Measurements from ENCODE around the gene MGA. TPM values are rescaled to one million over a fixed set of nuclear protein-coding genes. Genes with fewer than 3 reads are reported as not detected.

MGA gene
- total and polyA plus RNA-seq, 2 of the 8 experiments (the other 6 are each of a cell fraction or from before 2014, with no cell fraction given): 7.6 to 53.2 TPM

DNA sequence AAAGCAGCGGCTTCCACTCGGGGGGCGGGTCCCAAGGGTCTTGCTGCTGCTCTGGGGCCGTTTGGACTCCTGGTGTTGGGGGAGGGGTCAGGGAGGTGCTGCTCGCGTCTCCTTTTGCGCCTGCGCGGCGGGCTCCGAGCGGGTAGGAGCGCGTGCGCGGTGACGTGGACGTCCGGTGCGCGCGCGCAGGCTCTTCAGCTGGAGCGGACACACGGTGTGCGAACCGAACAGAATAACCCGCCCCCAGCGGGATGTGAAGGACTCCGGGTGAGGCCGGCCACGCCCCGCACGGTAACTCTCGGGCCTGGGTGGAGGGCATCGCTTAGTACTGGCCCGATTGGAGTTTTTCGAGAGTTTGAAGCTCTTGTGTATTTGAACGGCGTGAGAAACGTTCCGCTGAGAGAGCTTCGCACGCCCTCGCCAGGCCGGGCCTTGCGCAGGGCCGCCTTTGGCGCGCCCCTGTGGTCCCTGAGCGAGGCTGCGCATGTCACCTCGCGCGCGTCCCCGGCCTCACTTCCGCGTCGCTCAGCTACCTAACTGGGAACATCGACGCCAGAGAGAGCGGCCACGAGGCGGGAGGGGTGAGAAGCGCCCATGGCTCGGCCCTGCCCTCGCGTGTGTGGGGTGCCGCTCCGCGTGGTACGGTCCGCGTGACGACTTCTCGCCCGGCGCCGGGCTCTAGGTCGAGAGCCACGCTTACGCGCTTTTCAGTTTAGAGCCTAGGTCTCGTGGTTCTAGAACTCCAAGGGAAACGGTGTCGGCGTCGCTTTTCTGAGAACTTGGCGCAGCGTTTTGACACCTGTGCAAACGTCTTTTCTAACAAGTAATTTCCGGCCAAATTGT is at the start of gene MGA (continued):
- peak; percentile 64; the same call in 1 of the 2 replicates for TF ChIP-seq PHF8 (conservative IDR thresholded peaks at IDR 0.05; ENCODE audit: low read depth, low read length)
- TF ChIP-seq KDM4A (IDR thresholded peaks at IDR 0.05; ENCODE audit: low read depth, low read length, severe bottlenecking): no peak
- no peak for TF ChIP-seq KDM5A (IDR thresholded peaks at IDR 0.05; ENCODE audit: low read length)
- 0 out of 2 replicates have a peak, but pooled peaks have one; percentile 48 for TF ChIP-seq BACH1 (IDR thresholded peaks at IDR 0.05; ENCODE audit: low read length)
- no peak for TF ChIP-seq ATF3 (IDR thresholded peaks at IDR 0.05; ENCODE audit: insufficient read depth, low read depth, low read length)
- TF ChIP-seq GABPA (IDR thresholded peaks at IDR 0.05; ENCODE audit: borderline replicate concordance, insufficient read depth, low read length): no peak
- TF ChIP-seq E2F6 (IDR thresholded peaks at IDR 0.05): peak; percentile 95
- no peak for TF ChIP-seq CBX5 (IDR thresholded peaks at IDR 0.05; ENCODE audit: low read depth, low read length)
- no peak for TF ChIP-seq CEBPB (IDR thresholded peaks at IDR 0.05; ENCODE audit: low read depth, low read length)
- TF ChIP-seq EP300 (IDR thresholded peaks at IDR 0.05; ENCODE audit: borderline replicate concordance in 1 of 2, low read depth in 2 of 2, low read length in 2 of 2): no peak

All from H1 (cell line).